DMS153 (cell line): ENCODE results near the gene RAB31.

Experiments
- DNase-seq: peaks from one replicate; lab custom pipeline; 2025; lab: John Stamatoyannopoulos, UW

RAB31 gene

GRCh38 chr18:9738266-9738969 is 30.3 kb downstream of the RAB31 start:
- no peak for DNase-seq

GRCh38 chr18:9739516-9739915 is 31.4 kb downstream of the RAB31 start:
- DNase-seq = no peak

GRCh38 chr18:9740071-9740470 is 32.0 kb downstream of the RAB31 start:
- no peak for DNase-seq

DNA sequence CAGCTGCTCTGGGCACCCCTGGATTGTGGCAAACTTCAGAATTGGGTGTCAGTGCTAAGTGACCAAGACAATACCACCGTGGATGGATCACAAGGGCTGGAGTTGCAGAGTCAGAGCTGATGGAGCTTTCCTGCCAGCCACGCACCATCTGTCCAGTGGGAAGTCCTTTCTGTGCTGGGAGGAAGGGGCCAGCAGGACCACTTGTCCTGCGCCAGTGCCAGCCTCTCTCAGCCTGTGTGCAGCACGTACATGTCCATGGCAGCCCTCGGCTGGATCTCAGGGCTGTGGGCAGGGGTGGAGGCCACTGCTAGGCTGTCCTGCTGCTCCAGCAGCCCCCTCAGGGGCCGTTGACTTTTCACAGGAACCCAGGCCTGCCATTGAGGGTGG is 33.3 kb downstream of the RAB31 start:
- no peak for DNase-seq

DNA sequence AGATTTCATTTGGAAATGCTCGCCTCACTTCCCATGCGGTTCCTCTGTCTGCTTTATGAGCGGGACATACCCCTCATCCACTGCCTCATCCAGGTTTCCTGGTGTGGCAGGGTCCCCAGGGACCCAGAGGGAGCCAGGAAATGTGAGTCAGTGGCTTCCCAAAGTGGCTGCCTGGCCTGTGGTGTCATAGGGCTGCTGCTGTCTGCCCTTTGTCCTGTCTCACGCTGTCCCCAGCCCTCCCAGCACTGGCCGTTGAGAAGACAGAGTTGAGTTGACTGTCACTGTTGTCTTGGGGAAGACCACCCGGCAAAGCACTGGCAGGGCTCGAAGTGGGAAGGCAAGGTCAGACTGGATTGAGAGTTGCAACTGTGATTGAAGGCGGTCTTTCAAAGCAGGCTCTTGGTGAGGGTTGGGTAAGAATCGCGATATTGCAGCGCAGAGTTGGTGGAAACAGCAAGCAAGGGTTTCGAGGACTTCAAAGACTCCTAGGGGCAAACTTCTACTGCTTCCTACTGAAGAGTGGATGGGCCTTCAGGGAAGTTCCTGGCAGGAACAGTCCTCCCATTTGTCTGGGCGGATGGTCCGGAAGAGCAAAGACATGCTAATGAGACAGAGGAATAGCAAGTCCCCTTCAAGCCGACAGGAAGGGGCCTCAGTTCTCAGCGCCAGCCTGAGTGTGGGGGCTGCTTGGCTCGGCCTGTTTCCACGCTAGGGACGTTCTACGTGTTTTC is 33.9 kb downstream of the RAB31 start:
- DNase-seq = no peak

DNA sequence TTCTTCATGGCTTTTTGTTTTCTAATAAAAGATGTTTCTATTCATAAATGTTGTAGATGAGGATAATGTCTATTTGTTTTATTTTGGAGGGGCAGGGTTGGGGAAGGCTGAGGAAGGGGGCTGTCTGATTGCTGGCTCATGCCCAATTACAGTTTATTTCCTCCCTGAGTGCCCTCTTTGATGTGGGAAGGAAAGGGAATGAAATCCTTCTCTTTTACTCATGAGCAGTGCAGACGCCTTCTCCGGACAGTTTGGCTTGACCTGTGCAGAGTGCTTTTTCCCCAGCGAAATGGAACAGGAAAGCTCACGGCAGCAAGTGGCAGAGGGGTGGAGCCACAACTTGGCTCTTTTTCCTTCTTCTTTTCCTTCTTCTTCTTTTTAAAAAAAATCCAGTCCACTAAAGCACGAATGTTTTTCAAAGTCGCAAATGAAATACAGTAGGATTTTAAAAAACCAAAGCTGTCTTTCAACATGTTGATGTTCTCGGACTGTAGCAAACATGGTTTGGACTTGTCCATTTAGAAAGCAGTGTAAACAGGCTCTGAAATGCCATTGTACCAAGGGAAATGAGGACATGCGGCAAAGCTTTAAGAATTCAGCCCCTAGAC is 34.5 kb downstream of the RAB31 start:
- DNase-seq = no peak

DNA sequence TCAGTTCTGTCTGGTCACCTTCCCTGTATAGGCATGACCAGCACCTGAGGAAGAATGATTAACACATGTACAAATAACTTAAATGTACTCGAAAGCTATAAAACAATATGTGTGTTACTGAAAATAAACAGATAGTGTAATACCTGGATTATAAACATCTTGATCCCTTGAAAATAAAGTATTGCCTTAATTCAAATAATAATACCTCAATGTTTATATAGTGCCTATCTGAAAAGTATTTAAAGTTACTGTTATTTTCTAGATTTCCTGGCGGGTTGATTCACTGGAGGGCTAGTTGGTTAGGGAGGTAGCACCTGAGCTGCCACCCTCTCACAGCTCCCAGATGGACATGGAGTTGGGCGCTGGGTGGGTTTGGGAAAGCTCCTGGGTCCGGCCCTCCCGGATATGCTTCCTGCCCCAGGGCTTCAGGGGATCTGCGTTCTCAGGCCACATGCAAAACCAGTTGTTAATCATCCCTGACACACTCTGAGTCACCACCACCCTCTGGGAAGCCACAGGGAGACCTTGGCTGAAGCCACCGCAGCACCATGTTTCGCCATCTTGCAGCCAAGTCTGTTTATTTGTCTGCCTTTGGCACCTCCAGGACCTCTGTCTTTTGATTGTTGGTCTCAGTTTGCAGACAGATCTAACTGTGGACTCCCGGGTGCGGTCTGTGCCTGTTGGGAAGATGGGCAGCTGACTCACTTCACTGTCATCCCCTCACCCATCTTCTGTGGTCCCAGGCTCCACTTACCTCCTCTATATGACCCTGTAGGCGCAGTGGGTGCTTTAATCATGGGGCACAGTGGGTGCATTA is 35.3 kb downstream of the RAB31 start:
- DNase-seq = no peak

- no peak for DNase-seq
These were observed 38.9 kb downstream of the RAB31 start for GRCh38 chr18:9746958-9747357.

- DNase-seq = no peak
These were observed 41.5 kb downstream of the RAB31 start for GRCh38 chr18:9749611-9750010.

DNA sequence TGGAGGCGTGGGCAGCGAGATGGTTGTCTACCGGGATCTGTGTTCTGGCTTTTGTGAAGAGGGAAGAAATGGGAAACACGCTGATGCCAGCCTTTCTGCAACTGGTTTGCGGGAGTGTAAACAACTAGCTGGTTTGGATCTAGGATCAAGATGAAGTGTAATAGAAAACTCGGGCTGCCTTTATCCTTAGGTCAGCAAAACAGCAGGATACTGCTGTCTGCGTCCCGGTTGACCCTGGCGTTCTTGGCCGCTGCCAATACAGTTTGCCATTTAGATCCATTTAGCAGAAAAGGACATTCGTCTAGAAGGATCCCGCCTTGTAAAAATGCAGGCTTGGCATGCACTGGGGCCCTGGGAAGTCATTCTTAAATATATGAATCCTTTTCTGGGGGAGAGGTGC is 42.0 kb downstream of the RAB31 start:
- no peak for DNase-seq

DNA sequence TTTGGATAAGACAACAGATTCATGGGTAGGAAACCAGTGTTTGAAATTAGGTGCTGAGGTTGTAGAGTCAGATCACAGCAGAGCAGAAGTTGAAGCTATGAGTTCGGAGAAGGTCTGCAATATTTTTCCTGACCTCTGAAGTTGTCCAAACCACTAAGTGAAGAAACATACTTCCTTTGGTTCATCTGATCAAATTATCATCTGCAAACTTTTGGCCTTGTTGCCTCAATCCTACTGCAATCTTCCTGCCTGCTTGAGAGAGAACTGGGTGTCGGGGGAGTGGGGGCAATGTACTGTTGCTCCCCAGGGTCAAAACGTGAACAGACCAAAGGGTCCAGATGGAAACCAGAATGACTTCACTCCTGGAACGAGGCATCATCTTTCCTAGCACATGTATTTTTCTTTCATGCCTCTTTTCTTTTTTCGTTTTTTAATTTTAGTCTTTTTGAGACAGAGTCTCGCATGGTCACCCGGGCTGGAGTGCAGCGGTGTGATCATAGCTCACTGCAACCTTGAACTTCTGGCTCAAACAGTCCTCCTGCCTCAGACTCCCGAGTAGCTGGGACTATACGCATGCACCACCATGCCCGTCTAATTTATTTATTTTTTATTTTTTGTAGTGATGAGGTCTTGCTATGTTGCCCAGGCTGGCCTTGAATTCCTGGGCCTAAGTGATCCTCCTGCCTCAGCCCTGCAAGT is 42.7 kb downstream of the RAB31 start:
- no peak for DNase-seq

- no peak for DNase-seq
These were observed 43.4 kb downstream of the RAB31 start for GRCh38 chr18:9751371-9752031.

GRCh38 chr18:9753846-9754245 is 45.7 kb downstream of the RAB31 start:
- no peak for DNase-seq

GRCh38 chr18:9755110-9755509 is 47.0 kb downstream of the RAB31 start:
- no peak for DNase-seq

- DNase-seq = no peak
These were observed 47.5 kb downstream of the RAB31 start for GRCh38 chr18:9755615-9756014.

DNA sequence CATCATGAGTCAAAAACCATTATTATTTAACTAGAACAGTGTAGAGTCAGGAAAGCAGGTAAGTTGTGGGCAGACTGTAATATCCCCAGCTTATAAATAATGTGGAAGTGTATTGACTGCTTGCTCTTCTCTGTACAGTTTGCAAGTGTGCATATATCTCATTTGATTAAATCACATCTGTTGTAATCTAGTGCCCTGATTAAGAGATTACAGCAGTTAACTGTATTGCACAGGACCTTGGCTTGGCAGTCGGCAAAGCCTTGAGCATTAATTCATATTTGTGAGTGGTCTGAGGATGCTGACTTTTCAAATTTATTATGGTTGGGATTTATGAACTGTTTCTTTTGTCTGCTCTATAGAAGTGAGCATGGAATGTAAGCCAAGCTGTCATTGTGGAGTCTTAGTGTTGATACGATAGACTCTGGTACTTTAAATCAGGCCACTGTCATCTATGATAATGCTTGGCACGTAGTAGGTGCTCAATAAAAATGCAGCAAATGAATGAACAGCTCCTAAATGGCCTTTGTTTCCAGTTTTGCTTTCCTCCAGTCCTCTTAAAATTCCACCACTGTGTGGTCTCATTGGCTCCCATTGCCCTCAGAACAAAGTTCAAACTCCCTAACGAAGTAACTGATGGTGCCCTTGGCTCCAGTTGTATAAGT is 48.3 kb downstream of the RAB31 start:
- DNase-seq = no peak

GRCh38 chr18:9756933-9757470 is 48.9 kb downstream of the RAB31 start:
- no peak for DNase-seq

GRCh38 chr18:9757827-9758621 is 49.9 kb downstream of the RAB31 start:
- no peak for DNase-seq

DNA sequence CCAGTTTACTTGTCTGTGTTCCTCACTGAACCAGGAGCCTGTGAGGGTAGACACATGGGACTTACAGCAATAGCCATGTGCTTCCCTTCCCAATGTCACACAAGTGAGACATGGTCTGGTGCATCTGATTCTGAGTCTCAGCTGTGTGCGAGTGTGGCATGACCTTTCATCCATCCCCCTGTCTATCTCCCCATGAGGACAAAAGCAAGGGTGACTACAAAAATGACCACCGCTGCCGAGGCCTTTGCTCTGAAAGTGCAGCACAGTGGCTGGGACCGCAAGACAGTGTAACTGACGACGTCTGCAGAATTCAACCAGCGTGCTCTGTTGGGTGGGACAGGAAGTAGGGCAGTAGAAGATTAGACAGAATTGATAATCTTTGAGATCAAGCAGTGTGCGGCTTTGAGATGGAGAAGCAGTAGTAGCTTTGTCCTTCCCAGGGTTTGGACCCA is 50.5 kb downstream of the RAB31 start:
- no peak for DNase-seq

- no peak for DNase-seq
These were observed 52.5 kb downstream of the RAB31 start for GRCh38 chr18:9760641-9761040.
